H1 (cell line): ENCODE results near the gene TBC1D2B. TPM values are rescaled to one million over a fixed set of nuclear protein-coding genes. Genes with fewer than 3 reads are reported as not detected.

Experiments used
- CTCF ChIA-PET: fragments of 300-600 bp; sonication (Branson Sonifier 250); formaldehyde crosslinking; loops from one replicate; lab custom pipeline; 2021; ENCODE audit not compliant: partially characterized antibody; lab: Charles Lee
- POLR2A ChIA-PET: fragments of 300-600 bp; sonication (Branson Sonifier 250); formaldehyde crosslinking; loops from one replicate; lab custom pipeline; 2021; ENCODE audit warnings: inconsistent platforms; ENCODE audit not compliant: partially characterized antibody; lab: Charles Lee
- DNase-seq, 2 experiments: peaks; one replicate each; pipeline versions ENCODE4 v3.0.0 to v3.0.0-alpha.2; 2010 to 2022; ENCODE audit warnings: low spot score in 2 of 2, low read depth in 1 of 2, mixed read lengths in 1 of 2
- FAIRE-seq: peaks from 2 replicates; lab custom pipeline; 2011; peaks lifted over from hg19 to GRCh38; lab: Jason Lieb, UNC
- H2AFZ ChIP-seq: 2 replicates; pipeline ENCODE4 v1.8.1; 2012; ENCODE audit warnings: low read length, inconsistent platforms
- H2AK5ac ChIP-seq: 2 replicates; pipeline ENCODE4 v1.6.1; 2013; ENCODE audit warnings: low read depth, low read length
- H2BK120ac ChIP-seq: replicated peaks from 2 replicates; pipeline ENCODE3; 2013; ENCODE audit warnings: low read depth, low read length, inconsistent platforms
- H2BK12ac ChIP-seq: 2 replicates; pipeline ENCODE4 v1.6.1; 2013; ENCODE audit warnings: low read depth, low read length
- H2BK15ac ChIP-seq: 2 replicates; pipeline ENCODE4 v1.6.1; 2013; ENCODE audit warnings: low read length
- H2BK20ac ChIP-seq: 2 replicates; pipeline ENCODE4 v1.6.1; 2013; ENCODE audit warnings: low read length
- H2BK5ac ChIP-seq: 2 replicates; pipeline ENCODE4 v1.6.1; 2013; ENCODE audit warnings: low read depth, low read length
- H3K14ac ChIP-seq: 2 replicates; pipeline ENCODE4 v1.6.1; 2013; ENCODE audit warnings: inconsistent platforms; ENCODE audit not compliant: insufficient read length
- H3K18ac ChIP-seq: 2 replicates; pipeline ENCODE4 v1.6.1; 2013; ENCODE audit warnings: low read length; ENCODE audit errors: extremely low read depth
- H3K23ac ChIP-seq: 2 replicates; pipeline ENCODE4 v1.6.1; 2013; ENCODE audit warnings: inconsistent platforms; ENCODE audit not compliant: insufficient read length
- H3K23me2 ChIP-seq: 2 replicates; pipeline ENCODE4 v1.6.1; 2013; ENCODE audit warnings: low read depth, low read length
- H3K27ac ChIP-seq: 2 replicates; pipeline ENCODE4 v1.6.1; 2011; ENCODE audit warnings: low read depth, low read length, inconsistent platforms
- H3K27me3 ChIP-seq, 4 experiments: replicated peaks in 1 of 4; 1 replicate in 1 of 4; 2 replicates in 3 of 4; pipeline versions ENCODE4 v1.6.1 to v1.8.1; 2011 to 2013; ENCODE audit warnings: low read length in 3 of 4, mild to moderate bottlenecking in 3 of 4, inconsistent platforms in 2 of 4, mixed read lengths in 2 of 4, moderate library complexity in 1 of 4; ENCODE audit not compliant: control insufficient read depth in 3 of 4, insufficient read depth in 3 of 4; ENCODE audit errors: extremely low read depth in 1 of 4
- H3K36me3 ChIP-seq, 4 experiments: 2 replicates each; pipeline versions ENCODE4 v1.6.1 to v1.8.1; 2011 to 2013; ENCODE audit warnings: mild to moderate bottlenecking in 4 of 4, low read length in 3 of 4, moderate library complexity in 2 of 4, control low read depth in 1 of 4, inconsistent platforms in 1 of 4; ENCODE audit not compliant: insufficient read depth in 4 of 4, control insufficient read depth in 2 of 4
- H3K4ac ChIP-seq: replicated peaks from 2 replicates; pipeline ENCODE3; 2013; ENCODE audit warnings: low read length, low read depth, mixed read lengths, inconsistent platforms; ENCODE audit not compliant: insufficient read length
- H3K4me1 ChIP-seq, 4 experiments: replicated peaks in 1 of 4; 1 replicate in 1 of 4; 2 replicates in 3 of 4; pipeline versions ENCODE4 v1.6.1 to v1.8.1; 2011 to 2013; ENCODE audit warnings: low read length in 3 of 4, inconsistent platforms in 2 of 4, mixed read lengths in 1 of 4; ENCODE audit not compliant: insufficient read depth in 4 of 4, control insufficient read depth in 3 of 4
- H3K4me2 ChIP-seq, 2 experiments: 2 replicates each; pipeline versions ENCODE4 v1.6.1 to v1.8.1; 2011 to 2013; ENCODE audit warnings: low read depth in 2 of 2, low read length in 2 of 2, control low read depth in 1 of 2, inconsistent platforms in 1 of 2, mild to moderate bottlenecking in 1 of 2; ENCODE audit not compliant: insufficient read depth in 1 of 2
- H3K4me3 ChIP-seq, 4 experiments: fragments of 200-600, 300-600 bp in 1 of 4; sonication (generic), shearing (Covaris generic), sonication (Bioruptor Twin) in 1 of 4; 2 replicates each; pipeline versions ENCODE4 v1.5.1 to v1.8.1; 2011 to 2016; ENCODE audit warnings: low read length in 4 of 4, low read depth in 3 of 4, control low read depth in 2 of 4, inconsistent platforms in 2 of 4, mild to moderate bottlenecking in 2 of 4, mixed read lengths in 1 of 4, moderate library complexity in 1 of 4; ENCODE audit not compliant: insufficient read depth in 2 of 4; ENCODE audit errors: extremely low read depth in 1 of 4
- H3K56ac ChIP-seq: replicated peaks from 2 replicates; pipeline ENCODE3; 2013; ENCODE audit warnings: low read depth, mild to moderate bottlenecking, mixed read lengths, low read length, inconsistent platforms; ENCODE audit not compliant: insufficient read length
- H3K79me1 ChIP-seq: 2 replicates; pipeline ENCODE4 v1.6.1; 2013; ENCODE audit warnings: low read depth, low read length, control low read depth
- H3K79me2 ChIP-seq, 2 experiments: 2 replicates each; pipeline versions ENCODE4 v1.6.1 to v1.8.1; 2012 to 2013; ENCODE audit warnings: low read length in 2 of 2, mild to moderate bottlenecking in 2 of 2, inconsistent platforms in 1 of 2; ENCODE audit not compliant: insufficient read depth in 2 of 2, control insufficient read depth in 1 of 2
- H3K9ac ChIP-seq, 4 experiments: replicated peaks in 1 of 4; 1 replicate in 1 of 4; 2 replicates in 3 of 4; pipeline versions ENCODE4 v1.6.1 to v1.8.1; 2011 to 2013; ENCODE audit warnings: low read depth in 3 of 4, low read length in 3 of 4, control low read depth in 2 of 4, mild to moderate bottlenecking in 2 of 4, moderate library complexity in 2 of 4, inconsistent platforms in 1 of 4; ENCODE audit errors: extremely low read depth in 1 of 4
- H3K9me3 ChIP-seq, 2 experiments: 2 replicates each; pipeline versions ENCODE4 v1.6.1 to v1.8.1; 2012 to 2013; ENCODE audit warnings: mild to moderate bottlenecking in 2 of 2, moderate library complexity in 2 of 2, control low read depth in 1 of 2, inconsistent platforms in 1 of 2, low read depth in 1 of 2, low read length in 1 of 2, mixed read lengths in 1 of 2; ENCODE audit not compliant: insufficient read depth in 2 of 2
- H4K20me1 ChIP-seq, 2 experiments: replicated peaks in 1 of 2; 2 replicates each; pipeline versions ENCODE3 to v1.8.1; 2011 to 2013; ENCODE audit warnings: inconsistent platforms in 2 of 2, low read length in 2 of 2, mild to moderate bottlenecking in 1 of 2; ENCODE audit not compliant: insufficient read depth in 2 of 2, control insufficient read depth in 1 of 2
- H4K5ac ChIP-seq: 2 replicates; pipeline ENCODE4 v1.6.1; 2013; ENCODE audit warnings: low read length, low read depth, mixed read lengths, inconsistent platforms; ENCODE audit not compliant: insufficient read length
- H4K8ac ChIP-seq: 2 replicates; pipeline ENCODE4 v1.8.0; 2013; ENCODE audit warnings: mild to moderate bottlenecking, moderate library complexity, low read length, inconsistent platforms; ENCODE audit not compliant: insufficient read depth; ENCODE audit errors: extremely low read depth
- H4K91ac ChIP-seq: replicated peaks from 2 replicates; pipeline ENCODE3; 2013; ENCODE audit warnings: low read length, mixed read lengths, inconsistent platforms; ENCODE audit not compliant: insufficient read length
- CTBP2 ChIP-seq: IDR thresholded peaks from 2 replicates; pipeline ENCODE4 v1.7.0; 2011; ENCODE audit warnings: borderline replicate concordance, mild to moderate bottlenecking, moderate library complexity, mixed read lengths, low read length; ENCODE audit not compliant: insufficient read depth, insufficient read length
- EP300 ChIP-seq, 2 experiments: IDR thresholded peaks; 1 replicate in 1 of 2; 2 replicates in 1 of 2; pipeline ENCODE4 v1.6.1; 2011 to 2012; ENCODE audit warnings: low read depth in 2 of 2, low read length in 2 of 2, mild to moderate bottlenecking in 2 of 2, borderline replicate concordance in 1 of 2, inconsistent platforms in 1 of 2, moderate library complexity in 1 of 2
- GABPA ChIP-seq: IDR thresholded peaks from 2 replicates; pipeline ENCODE4 v1.6.1; 2011; ENCODE audit warnings: mild to moderate bottlenecking, low read length, moderate library complexity, borderline replicate concordance; ENCODE audit not compliant: insufficient read depth
- GTF2F1 ChIP-seq: IDR thresholded peaks from 2 replicates; pipeline ENCODE4 v1.6.1; 2012; ENCODE audit warnings: low read depth, low read length, improper control_type of control experiment, borderline replicate concordance
- NANOG ChIP-seq: IDR thresholded peaks from 2 replicates; pipeline ENCODE4 v1.6.1; 2011; ENCODE audit warnings: low read length, low read depth, mild to moderate bottlenecking, inconsistent platforms; ENCODE audit not compliant: insufficient read depth, poor library complexity, severe bottlenecking
- RXRA ChIP-seq: IDR thresholded peaks from 2 replicates; pipeline ENCODE4 v1.6.1; 2011; ENCODE audit warnings: low read depth, mild to moderate bottlenecking, low read length, moderate library complexity; ENCODE audit not compliant: insufficient read depth
- SIRT6 ChIP-seq: IDR thresholded peaks from one replicate; pipeline ENCODE4 v1.7.1; 2012; ENCODE audit warnings: low read length, inconsistent platforms
- SP2 ChIP-seq: IDR thresholded peaks from 2 replicates; pipeline ENCODE4 v1.6.1; 2012; ENCODE audit warnings: mild to moderate bottlenecking, low read length, inconsistent platforms
- SP4 ChIP-seq: IDR thresholded peaks from 2 replicates; pipeline ENCODE4 v1.6.1; 2012; ENCODE audit warnings: low read length, inconsistent platforms
- SRF ChIP-seq: IDR thresholded peaks from 2 replicates; pipeline ENCODE4 v1.6.1; 2011; ENCODE audit warnings: mild to moderate bottlenecking, low read depth, low read length, moderate library complexity
- ZNF274 ChIP-seq: IDR thresholded peaks from 2 replicates; pipeline ENCODE4 v1.7.0; 2012; ENCODE audit warnings: low read length, borderline replicate concordance; ENCODE audit errors: extremely low read depth
- WGBS, 2 experiments: shearing (Covaris generic) in 1 of 2; methylation state at CpG; one replicate each; pipeline versions ENCODE4 v1.1.6 to v1.1.7; 2013 to 2015; ENCODE audit warnings: low lambda C conversion rate in 2 of 2, mixed read lengths in 2 of 2, inconsistent platforms in 1 of 2, low coverage in 1 of 2, missing lambda C conversion rate in 1 of 2; ENCODE audit not compliant: insufficient replicate concordance in 2 of 2, insufficient coverage in 1 of 2, insufficient read length in 1 of 2; ENCODE audit errors: extremely low coverage in 1 of 2, missing lambda C conversion rate in 1 of 2; 5-methylcytosine and 5-hydroxymethylcytosine counted together
- polyA plus RNA-seq, 7 experiments: library from polyadenylated mRNA; depleted of rRNA in 3 of 7; stranded (reverse) in 5 of 7; unstranded in 2 of 7; fragments of >200 nt in 5 of 7; fragments of 200-250 nt in 2 of 7; gene quantifications; 1 replicate in 5 of 7; 2 replicates in 1 of 7; 4 replicates in 1 of 7; pipeline versions ENCODE4 v1.2.1 to v1.2.3, GENCODE V29; 2011 to 2013; ENCODE audit warnings: missing spikeins in 2 of 7, mixed read lengths in 2 of 7
- total RNA-seq: library from RNA; stranded (reverse); fragmentation: NEBNext Ultra II Directional; extraction: Animal tissue kit (Norgen Biotek cat#: 25700); gene quantifications from 2 replicates; pipeline ENCODE4 v1.2.1, GENCODE V29; 2021
- TF ChIP-seq, protein P1 (sequence below): IDR thresholded peaks from 2 replicates; pipeline ENCODE4 v1.6.1; 2012; ENCODE audit warnings: low read length, inconsistent platforms

The TBC1D2B gene
- total and polyA plus RNA-seq, 2 of the 8 experiments (the other 6 are each of a cell fraction or from before 2014, with no cell fraction given) = 11.9 to 19.5 TPM

GRCh38 chr15:78032671-78033070 lies 44.8 kb downstream of the TBC1D2B start:
- no peak overlapping the region for H2AFZ ChIP-seq
- H4K5ac ChIP-seq = no peak overlapping the region
- DNase-seq (no peak), FAIRE-seq (no peak)
- WGBS, 2 experiments = 87% methylated on average over 4 of the region's 4 CpGs; no CpG with 5 or more reads in 1 of the 2 experiments
- H4K20me1 ChIP-seq = peaks cover 0 to 3% of the 10 kb centered on the region in 2 experiments
- peaks cover 0 to 4% (median 0%) of the 10 kb centered on the region in 4 experiments; a peak in 3 of 8 replicates for H3K36me3 ChIP-seq
- H2BK20ac ChIP-seq = no peak overlapping the region
- no peak overlapping the region for H3K18ac ChIP-seq
- ChIA-PET POLR2A (interaction anchor here (1.2 to 1.5 kb wide), 2 partner anchors 14 to 41 kb away, joined by 4 to 5 read pairs; no protein-coding TSS in a partner anchor), CTCF (interaction anchor here (0.9 to 1.9 kb wide), 3 partner anchors 26 to 163 kb away, joined by 3 to 5 read pairs (median 4); no protein-coding TSS in a partner anchor)
- H3K4me2 ChIP-seq = no peak overlapping the region
- no peak overlapping the region for H3K9ac ChIP-seq
- no peak overlapping the region for H3K4me3 ChIP-seq
- H2BK15ac ChIP-seq = no peak overlapping the region
- no peak overlapping the region for H3K14ac ChIP-seq
- no peak overlapping the region for H2BK120ac ChIP-seq
- no peak overlapping the region for H3K23ac ChIP-seq
- H3K4ac ChIP-seq = no peak overlapping the region
- no peak overlapping the region for H3K56ac ChIP-seq
- no peaks in the 10 kb centered on the region for H3K79me2 ChIP-seq
- no peak overlapping the region for H4K91ac ChIP-seq
- no peak overlapping the region for H2BK12ac ChIP-seq
- H3K79me1 ChIP-seq = no peaks in the 10 kb centered on the region
- no peaks in the 10 kb centered on the region for H3K23me2 ChIP-seq
- H3K27me3 ChIP-seq = no peaks in the 10 kb centered on the region
- H4K8ac ChIP-seq = no peak overlapping the region
- H2AK5ac ChIP-seq = no peak overlapping the region
- no peak overlapping the region for H2BK5ac ChIP-seq
- no peaks in the 10 kb centered on the region for H3K4me1 ChIP-seq
- no peak overlapping the region for H3K27ac ChIP-seq
- no peaks in the 10 kb centered on the region for H3K9me3 ChIP-seq
- TF ChIP-seq CTBP2 (no peak), GABPA (no peak), RXRA (no peak), ZNF274 (no peak), SRF (no peak), SP4 (no peak), NANOG (no peak), EP300 (IDR thresholded peaks at IDR 0.05; ENCODE audit: borderline replicate concordance in 1 of 2, low read depth in 2 of 2, low read length in 2 of 2) (no peak), SIRT6 (no peak), GTF2F1 (no peak), SP2 (no peak)
- TF ChIP-seq, protein P1, sequence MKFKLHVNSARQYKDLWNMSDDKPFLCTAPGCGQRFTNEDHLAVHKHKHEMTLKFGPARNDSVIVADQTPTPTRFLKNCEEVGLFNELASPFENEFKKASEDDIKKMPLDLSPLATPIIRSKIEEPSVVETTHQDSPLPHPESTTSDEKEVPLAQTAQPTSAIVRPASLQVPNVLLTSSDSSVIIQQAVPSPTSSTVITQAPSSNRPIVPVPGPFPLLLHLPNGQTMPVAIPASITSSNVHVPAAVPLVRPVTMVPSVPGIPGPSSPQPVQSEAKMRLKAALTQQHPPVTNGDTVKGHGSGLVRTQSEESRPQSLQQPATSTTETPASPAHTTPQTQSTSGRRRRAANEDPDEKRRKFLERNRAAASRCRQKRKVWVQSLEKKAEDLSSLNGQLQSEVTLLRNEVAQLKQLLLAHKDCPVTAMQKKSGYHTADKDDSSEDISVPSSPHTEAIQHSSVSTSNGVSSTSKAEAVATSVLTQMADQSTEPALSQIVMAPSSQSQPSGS = no peak
